LNCAP (cell line): ENCODE results near the gene NSUN2.

Experiments
- TF ChIP-seq, protein P1 (sequence below): fragments of 450-650 bp; IDR thresholded peaks from 2 replicates; pipeline ENCODE4 v1.5.1; 2017; ENCODE audit warnings: mild to moderate bottlenecking

The NSUN2 gene

DNA sequence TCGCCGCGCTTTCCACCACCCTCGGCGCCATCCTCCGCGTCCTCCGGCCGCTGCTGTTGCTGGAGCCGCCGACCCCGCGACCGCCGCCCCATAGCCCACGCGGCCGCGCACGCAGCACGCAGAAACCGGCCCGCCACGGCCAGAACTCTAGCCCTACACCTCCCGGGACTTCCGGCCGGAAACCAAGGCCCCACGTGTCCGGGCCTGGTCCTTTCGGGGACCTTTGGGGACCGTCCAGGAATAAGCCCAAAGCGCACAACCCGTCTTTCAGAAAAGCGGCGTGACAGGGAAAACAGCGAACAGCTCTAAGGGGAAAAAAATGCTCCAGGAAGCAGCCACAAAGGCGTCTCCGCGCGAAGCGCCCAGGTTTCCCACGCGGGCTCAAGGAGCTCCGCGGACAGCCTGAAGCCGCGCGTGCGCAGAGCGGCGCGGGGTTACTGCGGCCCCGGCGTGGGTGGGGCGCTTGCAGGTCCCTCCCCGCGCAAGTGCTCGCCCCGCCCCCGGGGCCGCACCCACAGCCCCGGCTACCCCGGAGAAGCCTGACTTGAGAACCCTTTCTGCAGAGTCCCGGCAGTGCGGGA is at the start of gene NSUN2, which contains the start of gene SRD5A1:
Gene NSUN2 (minus strand): TSS at position 157 of the 581 bp plus-strand sequence. CDS start 65 bp downstream, at position 92.
Gene SRD5A1 (plus strand): TSS at position 553 of the 581 bp plus-strand sequence. CDS start 137 bp downstream, outside the sequence.
- TF ChIP-seq, protein P1, sequence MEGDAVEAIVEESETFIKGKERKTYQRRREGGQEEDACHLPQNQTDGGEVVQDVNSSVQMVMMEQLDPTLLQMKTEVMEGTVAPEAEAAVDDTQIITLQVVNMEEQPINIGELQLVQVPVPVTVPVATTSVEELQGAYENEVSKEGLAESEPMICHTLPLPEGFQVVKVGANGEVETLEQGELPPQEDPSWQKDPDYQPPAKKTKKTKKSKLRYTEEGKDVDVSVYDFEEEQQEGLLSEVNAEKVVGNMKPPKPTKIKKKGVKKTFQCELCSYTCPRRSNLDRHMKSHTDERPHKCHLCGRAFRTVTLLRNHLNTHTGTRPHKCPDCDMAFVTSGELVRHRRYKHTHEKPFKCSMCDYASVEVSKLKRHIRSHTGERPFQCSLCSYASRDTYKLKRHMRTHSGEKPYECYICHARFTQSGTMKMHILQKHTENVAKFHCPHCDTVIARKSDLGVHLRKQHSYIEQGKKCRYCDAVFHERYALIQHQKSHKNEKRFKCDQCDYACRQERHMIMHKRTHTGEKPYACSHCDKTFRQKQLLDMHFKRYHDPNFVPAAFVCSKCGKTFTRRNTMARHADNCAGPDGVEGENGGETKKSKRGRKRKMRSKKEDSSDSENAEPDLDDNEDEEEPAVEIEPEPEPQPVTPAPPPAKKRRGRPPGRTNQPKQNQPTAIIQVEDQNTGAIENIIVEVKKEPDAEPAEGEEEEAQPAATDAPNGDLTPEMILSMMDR: no peak

DNA sequence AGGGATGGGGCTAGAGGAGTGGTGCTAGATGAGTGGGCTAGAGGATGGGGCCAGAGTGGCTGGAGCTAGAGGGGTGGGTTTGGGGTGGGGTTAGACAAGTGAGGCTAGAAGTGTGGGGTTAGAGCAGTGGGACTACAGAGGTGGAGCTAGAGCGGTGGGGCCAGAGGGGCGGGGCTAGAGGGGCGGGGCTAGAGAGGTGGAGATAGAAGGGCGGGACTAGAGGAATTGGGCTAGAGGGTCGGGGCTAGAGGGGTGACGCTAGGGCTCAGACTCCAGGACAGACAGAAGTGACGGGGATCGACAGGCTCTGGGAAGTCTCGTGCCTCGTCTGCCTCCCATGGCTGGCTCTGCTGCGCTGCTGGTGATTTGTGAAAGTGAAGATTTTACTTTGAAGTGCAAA is 49.4 kb upstream of the NSUN2 start:
- TF ChIP-seq, protein P1: no peak

DNA sequence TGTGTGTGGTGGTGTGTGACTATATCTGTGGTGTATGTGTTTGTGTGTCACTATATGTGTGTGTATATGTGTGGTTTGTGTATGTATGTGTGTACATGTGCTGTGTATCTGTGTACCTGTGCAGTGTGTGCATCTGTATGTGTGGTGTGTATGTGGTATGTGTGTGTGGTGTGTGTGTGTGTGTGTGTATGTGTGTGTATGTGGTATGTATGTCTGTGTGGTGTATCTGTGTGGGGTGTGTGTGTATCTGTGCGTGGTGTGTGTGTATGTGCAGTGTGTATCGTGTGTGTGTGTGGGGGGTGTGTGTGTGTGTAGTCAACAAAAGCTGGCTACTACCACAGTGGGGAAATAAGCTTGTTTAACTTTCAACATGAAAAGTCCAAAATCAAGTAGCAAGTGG is 48.8 kb upstream of the NSUN2 start:
- TF ChIP-seq, protein P1: no peak

DNA sequence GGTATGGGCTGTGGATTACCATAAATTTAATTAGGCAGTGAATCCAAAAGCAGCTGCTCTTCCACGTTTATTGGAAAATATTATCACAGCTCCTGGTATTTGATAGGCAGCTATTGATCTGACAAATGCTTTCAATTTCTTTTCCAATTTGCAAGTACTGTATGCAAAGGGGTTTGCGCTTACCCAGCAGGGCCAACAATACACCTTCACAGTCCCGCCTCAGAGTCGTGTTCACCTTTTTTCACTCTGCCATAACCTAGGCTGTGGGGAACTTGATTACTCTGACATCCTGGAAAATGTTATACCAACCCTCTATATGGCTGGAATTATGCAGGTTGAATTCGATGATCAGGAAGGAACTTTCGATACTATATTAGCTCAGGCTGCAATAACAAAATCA is 48.1 kb upstream of the NSUN2 start:
- TF ChIP-seq, protein P1: no peak

DNA sequence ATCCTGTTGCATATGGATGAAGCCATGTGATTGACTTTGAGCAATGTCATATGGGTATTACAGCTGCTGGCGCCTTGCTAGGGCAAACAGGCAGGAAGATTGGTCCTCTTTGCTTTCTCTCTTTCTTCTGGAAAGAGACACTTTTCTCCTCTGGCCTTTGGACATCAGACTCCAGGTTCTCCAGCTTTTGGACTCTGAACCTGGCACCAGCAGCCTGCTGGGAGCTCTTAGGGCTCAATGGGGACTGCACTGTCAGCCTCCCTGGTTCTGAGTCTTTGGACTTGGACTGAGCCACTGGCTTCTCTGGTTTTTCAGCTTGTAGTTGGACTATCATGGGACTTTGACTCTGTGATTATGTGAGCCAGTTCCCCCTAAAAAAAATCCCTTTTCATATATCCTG is 45.5 kb upstream of the NSUN2 start:
- TF ChIP-seq, protein P1: no peak

GRCh38 chr5:6676702-6677101 is 43.9 kb upstream of the NSUN2 start:
- TF ChIP-seq, protein P1: no peak

DNA sequence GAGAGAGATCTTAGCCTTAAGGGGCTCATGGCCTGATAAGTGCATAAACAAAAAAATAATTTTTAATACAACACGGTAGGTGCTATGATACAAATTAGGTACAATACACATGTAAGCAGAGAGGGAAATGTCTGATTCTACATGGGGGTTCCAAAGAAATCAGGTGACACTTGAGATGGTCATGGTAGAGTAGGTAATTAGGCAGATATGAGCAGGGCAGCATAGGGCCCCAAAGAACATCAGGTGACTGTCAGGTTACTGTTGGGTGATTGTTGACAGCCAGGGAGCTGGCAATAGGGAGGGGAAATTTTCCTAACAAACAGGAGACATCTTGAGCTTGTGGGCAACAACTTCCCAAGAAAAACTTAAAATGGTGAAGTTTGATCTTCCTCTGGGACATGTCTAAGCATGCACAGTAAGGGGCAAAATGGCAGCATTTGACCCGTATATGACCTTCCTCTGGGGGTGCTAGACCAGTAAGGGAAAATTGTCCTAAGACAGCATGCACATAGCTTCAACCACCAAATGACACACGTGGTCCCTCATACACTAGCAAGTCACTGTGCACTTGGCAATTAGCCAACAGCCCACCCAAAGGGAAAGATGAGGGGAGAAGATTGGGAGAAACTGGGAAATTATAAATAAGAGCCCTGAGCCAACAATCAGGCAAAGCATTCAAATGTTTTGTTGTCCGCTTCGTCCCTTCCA is 43.1 kb upstream of the NSUN2 start:
- TF ChIP-seq, protein P1: no peak
